Lower leg skin (tissue), 3 donors: Measurements from ENCODE around the gene ANO10.

Source experiments
- POLR2A ChIP-seq, 2 donors: fragments of 450-650 bp; IDR thresholded peaks; one replicate each; pipeline ENCODE4 v1.6.1; 2016 to 2017; ENCODE audit warnings: antibody characterized with exemption in 2 of 2, mild to moderate bottlenecking in 1 of 2, moderate library complexity in 1 of 2
- TF ChIP-seq, protein P1 (sequence below), 3 donors: fragments of 450-650 bp; IDR thresholded peaks; one replicate each; pipeline ENCODE4 v1.5.1; 2016; ENCODE audit warnings: antibody characterized with exemption in 3 of 3, mild to moderate bottlenecking in 3 of 3, moderate library complexity in 2 of 3

DNA sequence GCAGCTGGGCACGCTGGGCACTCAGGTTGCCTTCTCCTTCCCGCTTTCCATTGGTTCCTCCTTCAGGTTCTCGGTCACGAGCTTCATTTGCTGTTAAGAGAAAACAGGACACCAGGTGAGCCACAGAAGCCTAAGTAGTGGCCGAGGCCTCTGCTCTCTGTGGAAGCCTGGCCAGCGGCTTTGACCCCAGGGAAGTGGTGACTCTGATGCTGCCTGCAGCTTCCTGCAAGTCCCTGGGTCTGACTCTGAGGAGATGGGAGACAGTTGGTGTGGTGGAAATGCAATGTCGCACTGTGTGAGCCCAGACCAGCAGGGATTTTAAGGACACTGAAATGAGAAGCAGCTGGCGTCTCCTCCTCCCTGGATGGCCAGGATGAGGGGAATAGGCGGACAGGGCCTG, 254.9 kb downstream of the ANO10 start:
- TF ChIP-seq, protein P1, sequence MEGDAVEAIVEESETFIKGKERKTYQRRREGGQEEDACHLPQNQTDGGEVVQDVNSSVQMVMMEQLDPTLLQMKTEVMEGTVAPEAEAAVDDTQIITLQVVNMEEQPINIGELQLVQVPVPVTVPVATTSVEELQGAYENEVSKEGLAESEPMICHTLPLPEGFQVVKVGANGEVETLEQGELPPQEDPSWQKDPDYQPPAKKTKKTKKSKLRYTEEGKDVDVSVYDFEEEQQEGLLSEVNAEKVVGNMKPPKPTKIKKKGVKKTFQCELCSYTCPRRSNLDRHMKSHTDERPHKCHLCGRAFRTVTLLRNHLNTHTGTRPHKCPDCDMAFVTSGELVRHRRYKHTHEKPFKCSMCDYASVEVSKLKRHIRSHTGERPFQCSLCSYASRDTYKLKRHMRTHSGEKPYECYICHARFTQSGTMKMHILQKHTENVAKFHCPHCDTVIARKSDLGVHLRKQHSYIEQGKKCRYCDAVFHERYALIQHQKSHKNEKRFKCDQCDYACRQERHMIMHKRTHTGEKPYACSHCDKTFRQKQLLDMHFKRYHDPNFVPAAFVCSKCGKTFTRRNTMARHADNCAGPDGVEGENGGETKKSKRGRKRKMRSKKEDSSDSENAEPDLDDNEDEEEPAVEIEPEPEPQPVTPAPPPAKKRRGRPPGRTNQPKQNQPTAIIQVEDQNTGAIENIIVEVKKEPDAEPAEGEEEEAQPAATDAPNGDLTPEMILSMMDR (IDR thresholded peaks at IDR 0.05) = no peak
- TF ChIP-seq POLR2A (IDR thresholded peaks at IDR 0.05) = no peak
